HG03139 (cell line): ENCODE measurements around the gene GPRC5B.

Source experiments
- ATAC-seq: cut with Tn5 transposase; IDR thresholded peaks from one replicate; pipeline ENCODE4 v1.9.1; 2021; ENCODE audit not compliant: unreplicated experiment

The GPRC5B gene

DNA sequence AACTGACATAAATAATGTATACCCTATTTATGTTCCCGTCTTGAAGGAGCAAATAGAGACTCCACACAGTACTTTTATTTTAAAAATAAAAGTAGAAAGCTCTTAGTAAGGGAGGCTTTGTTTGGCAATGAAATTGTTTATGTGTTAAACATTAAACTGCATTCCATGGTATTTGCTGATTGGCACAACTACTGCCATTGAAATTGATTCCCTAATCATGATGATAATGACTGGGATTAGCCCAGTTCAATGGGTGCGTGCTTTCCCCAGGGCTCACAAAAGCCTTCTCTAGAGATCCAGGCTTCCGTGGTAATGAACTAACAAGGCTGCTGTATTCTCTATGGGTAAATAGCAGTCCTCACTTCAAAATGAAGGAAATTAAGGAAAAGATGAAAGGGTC lies 67.5 kb downstream of the GPRC5B start:
- ATAC-seq: no peak

DNA sequence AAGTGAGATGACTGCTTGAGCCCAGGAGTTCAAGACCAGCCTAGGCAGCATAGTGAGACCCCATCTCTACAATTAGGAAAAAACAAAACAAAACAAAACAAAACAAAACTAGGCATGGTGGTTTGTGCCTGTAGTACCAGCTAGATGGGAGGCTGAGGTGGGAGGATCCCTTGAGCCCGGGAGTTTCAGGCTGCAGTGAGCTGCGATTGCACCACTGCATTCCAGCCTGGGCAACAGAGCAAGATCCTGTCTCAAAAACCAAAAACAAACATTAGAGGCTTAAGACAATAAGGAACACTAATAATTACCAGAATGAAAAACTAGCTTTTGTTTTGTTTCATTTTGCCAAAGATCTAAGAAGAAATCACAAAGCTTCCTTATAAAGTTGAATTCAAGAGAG lies 69.2 kb downstream of the GPRC5B start:
- no peak for ATAC-seq

DNA sequence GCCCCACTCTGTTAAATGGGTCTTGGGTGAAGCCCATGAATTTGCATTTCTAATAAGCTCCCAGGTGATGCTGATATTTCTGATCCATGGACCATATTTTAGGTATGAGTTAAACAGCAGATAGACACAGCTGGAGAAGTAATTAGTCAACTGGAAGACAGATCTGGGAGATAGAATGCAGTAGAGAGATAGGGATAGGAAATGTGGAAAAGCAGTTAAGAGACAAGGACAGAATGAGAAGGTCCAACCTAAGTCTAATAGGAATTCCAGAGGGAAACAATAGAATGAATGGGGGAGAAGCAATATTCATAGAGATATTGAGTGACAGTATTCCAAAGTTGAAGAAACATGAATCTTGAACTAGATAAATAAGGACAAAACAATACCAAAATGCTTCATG lies 71.7 kb downstream of the GPRC5B start:
- ATAC-seq: no peak

DNA sequence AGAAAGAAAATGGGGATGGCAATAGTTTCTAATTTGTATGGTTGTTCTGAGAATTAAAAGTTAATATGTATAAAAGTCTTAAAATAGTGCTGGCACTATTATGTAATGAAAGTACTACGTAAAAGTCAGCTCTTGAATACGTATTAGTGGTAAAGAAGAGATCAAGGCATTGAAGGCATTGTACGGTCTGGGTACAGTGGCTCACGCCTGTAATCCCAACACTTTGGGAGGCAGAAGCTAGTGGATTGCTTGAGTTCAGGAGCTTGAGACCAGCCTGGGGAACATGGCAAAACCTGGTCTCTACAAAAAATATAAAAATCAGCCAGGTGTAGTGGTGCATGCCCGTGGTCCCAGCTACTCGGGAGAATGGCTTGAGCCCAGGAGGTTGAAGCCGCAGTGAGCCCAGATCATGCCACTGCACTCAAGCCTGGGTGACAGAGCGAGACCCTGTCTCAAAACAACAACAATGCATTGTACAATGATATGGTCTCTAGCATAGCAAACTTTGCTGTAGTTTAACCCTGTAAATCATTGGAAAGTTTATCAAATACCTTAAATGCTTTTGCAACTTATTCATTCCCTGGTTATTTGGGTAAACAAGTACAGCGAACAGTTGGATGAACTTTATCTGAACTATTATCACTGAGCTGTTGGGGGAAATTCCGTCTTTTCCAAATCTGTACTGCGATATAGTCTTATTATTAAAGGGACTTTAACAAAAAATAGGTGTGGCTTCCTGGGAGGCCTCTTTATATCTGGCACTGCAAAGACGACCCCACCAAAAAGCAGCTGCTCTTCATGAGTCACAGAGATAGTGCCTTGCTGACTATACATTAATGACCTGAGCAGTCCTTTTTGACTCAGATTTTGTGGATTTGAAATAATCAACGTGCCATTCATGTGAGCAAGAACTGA lies 73.6 kb downstream of the GPRC5B start:
- ATAC-seq: no peak

DNA sequence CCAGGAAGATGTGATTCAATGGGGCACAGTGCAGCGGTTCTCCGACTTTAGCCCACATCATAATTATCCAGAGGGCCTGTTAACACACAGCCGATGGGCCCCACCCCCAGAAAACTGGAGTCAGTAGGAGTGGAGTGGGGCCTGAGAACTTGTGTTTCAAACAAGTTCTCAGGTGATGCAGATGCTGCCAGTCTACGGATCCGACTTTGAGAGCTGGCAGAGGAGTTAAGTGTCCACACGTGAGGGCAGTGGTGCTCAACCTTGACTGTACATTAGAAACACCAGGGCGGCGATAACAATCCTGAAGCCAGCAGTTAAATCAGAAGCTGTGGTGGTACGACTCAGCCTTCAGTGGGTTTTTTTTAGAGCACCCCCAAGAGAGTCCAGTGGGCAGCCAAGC lies 75.0 kb downstream of the GPRC5B start:
- no peak for ATAC-seq

DNA sequence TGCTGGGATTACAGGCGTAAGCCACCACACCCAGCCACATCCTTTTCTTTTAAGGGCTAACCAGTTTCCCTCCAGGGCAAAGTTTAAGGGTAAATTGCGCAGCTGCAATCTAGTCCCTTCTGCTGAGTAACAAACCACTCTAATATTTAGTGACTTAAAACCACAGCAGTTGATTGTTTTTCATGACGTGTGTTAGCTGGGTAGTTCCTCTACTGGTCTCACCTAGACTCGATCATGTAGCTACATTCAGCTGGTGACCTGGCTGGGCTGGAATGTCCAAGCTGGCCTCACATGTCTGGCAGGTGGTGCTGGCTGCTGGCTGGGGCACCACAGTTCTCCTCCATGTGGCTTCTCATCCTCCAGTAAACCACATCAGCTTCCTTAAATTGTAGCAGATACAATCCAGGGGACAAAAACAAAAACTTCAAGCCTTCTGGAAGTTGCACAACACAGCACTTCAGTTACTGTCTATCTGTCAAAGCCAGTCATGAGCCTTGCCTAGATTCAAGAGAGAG lies 75.5 kb downstream of the GPRC5B start:
- ATAC-seq: no peak

DNA sequence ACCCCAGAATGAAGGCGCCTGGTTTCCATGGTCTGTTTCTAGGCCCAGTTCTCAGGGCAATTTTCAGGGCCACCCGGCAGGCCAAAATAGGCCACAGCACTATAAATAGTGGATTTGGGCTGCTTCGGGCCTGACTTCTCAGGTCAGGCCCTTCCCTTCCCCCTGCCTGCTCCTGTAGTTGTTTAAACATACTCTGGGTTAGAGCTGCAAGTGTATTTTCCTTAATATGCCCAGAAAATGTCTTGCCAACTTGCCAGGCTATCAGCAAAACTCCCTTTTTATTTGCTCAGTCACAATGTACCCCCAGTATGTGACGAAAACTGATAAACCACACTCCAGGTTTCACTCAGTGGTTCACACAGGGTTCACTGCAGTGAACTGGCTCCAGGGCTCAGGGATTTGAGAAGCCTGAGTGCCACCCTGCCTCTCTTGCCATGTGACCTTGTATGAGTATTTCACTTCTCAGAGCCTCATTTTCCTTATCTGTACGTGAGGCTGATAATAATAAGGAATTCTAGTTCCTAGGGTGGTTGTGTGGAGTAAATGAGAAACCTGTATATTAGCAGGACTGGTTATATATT lies 76.5 kb downstream of the GPRC5B start:
- no peak for ATAC-seq
